Thoracic aorta (tissue), 2 donors: Measurements from ENCODE around the gene AGXT. TPM values are rescaled to one million over a fixed set of nuclear protein-coding genes. Genes with fewer than 3 reads are reported as not detected.

Source experiments
- ATAC-seq: fragments of 150-250 bp; one replicate; pipeline ENCODE4 v1.8.0; 2017; ENCODE audit warnings: low read depth; ENCODE audit not compliant: insufficient number of reproducible peaks, low FRiP score
- DNase-seq: peaks from one replicate; pipeline ENCODE4 v3.0.0-alpha.2; 2020; ENCODE audit warnings: low spot score
- H3K27ac ChIP-seq, 2 donors: fragments of 200-600 bp; sonication (generic); 1 replicate in 1 of 2; 2 replicates in 1 of 2; pipeline ENCODE4 v1.5.1; 2016; ENCODE audit warnings: mild to moderate bottlenecking in 2 of 2, moderate library complexity in 2 of 2
- H3K27me3 ChIP-seq: fragments of 200-600 bp; sonication (generic); replicated peaks from 2 replicates; pipeline ENCODE4 v1.6.0; 2016; ENCODE audit warnings: mild to moderate bottlenecking; ENCODE audit not compliant: insufficient read depth
- H3K36me3 ChIP-seq: fragments of 200-600 bp; sonication (generic); one replicate; pipeline ENCODE4 v1.5.1; 2016
- H3K4me1 ChIP-seq, 2 donors: fragments of 200-600 bp; sonication (generic); 1 replicate in 1 of 2; 2 replicates in 1 of 2; pipeline versions ENCODE4 v1.5.1 to v1.6.0; 2016; ENCODE audit warnings: low read depth in 2 of 2, mild to moderate bottlenecking in 1 of 2; ENCODE audit not compliant: control insufficient read depth in 1 of 2
- H3K4me3 ChIP-seq: fragments of 200-600 bp; sonication (generic); 2 replicates; pipeline ENCODE4 v1.5.1; 2016; ENCODE audit warnings: mild to moderate bottlenecking
- H3K9me3 ChIP-seq: fragments of 200-600 bp; sonication (generic); 2 replicates; pipeline ENCODE4 v1.5.1; 2016
- CTCF ChIP-seq: fragments of 200-600 bp; sonication (generic); IDR thresholded peaks from one replicate; pipeline ENCODE4 v1.5.1; 2019; ENCODE audit warnings: antibody characterized with exemption
- total RNA-seq, 2 donors: library from RNA; depleted of rRNA; stranded (reverse); fragments of >200 nt; gene quantifications; one replicate each; pipeline versions ENCODE4 v1.1.0 to v1.2.3, GENCODE V29; 2016

AGXT gene
- total RNA-seq, 2 donors from 2014 or later: not detected

- H3K36me3 ChIP-seq: no peaks in the 10 kb centered on the region
- DNase-seq (no peak), ATAC-seq (no peak)
- no peaks in the 10 kb centered on the region for H3K4me1 ChIP-seq
- no peak within 1 kb of the TSS for H3K4me3 ChIP-seq
- no peaks in the 10 kb centered on the region for H3K9me3 ChIP-seq
- no peak within 1 kb of the TSS for H3K27ac ChIP-seq
- H3K27me3 ChIP-seq: no peaks in the 10 kb centered on the region
- no peak for TF ChIP-seq CTCF
Observed at GRCh38 chr2:240895656-240896388, 27.2 kb downstream of the AGXT start, which contains the start of gene MAB21L4. Gene MAB21L4, minus strand, starts transcription at chr2:240896156. Its CDS starts 159 bp downstream, at chr2:240895997.

GRCh38 chr2:240896394-240896793 lies 27.8 kb downstream of the AGXT start:
- H3K4me3 ChIP-seq: no peak overlapping the region
- no peak overlapping the region for H3K27ac ChIP-seq
- no peak for TF ChIP-seq CTCF
- H3K36me3 ChIP-seq: no peaks in the 10 kb centered on the region
- no peaks in the 10 kb centered on the region for H3K27me3 ChIP-seq
- no peaks in the 10 kb centered on the region for H3K4me1 ChIP-seq
- DNase-seq (no peak), ATAC-seq (no peak)
- H3K9me3 ChIP-seq: no peaks in the 10 kb centered on the region

- Histone ChIP-seq H3K27me3 (no peaks in the 10 kb centered on the region), H3K4me3 (no peak overlapping the region), H3K27ac (no peak overlapping the region), H3K9me3 (no peaks in the 10 kb centered on the region), H3K4me1 (no peaks in the 10 kb centered on the region), H3K36me3 (no peaks in the 10 kb centered on the region)
- no peak for TF ChIP-seq CTCF
- ATAC-seq (no peak), DNase-seq (no peak)
Observed at GRCh38 chr2:240896871-240897692, 28.5 kb downstream of the AGXT start.

GRCh38 chr2:240898108-240898730 lies 29.6 kb downstream of the AGXT start:
- H3K27ac ChIP-seq: no peak overlapping the region
- H3K4me1 ChIP-seq: no peaks in the 10 kb centered on the region
- no peak for TF ChIP-seq CTCF
- no peak for DNase-seq
- no peaks in the 10 kb centered on the region for H3K36me3 ChIP-seq
- no peak overlapping the region for H3K4me3 ChIP-seq
- no peak for ATAC-seq
- no peaks in the 10 kb centered on the region for H3K27me3 ChIP-seq
- H3K9me3 ChIP-seq: no peaks in the 10 kb centered on the region
